Motor neuron (in vitro differentiated cells): ENCODE measurements around the gene SSBP3. TPM values are rescaled to one million over a fixed set of nuclear protein-coding genes. Genes with fewer than 3 reads are reported as not detected.
A peak's percentile ranks its signal among the peaks of the same experiment; 100 is the strongest.

Source experiments
- ATAC-seq, 8 experiments: fragments of 200-7000 bp; cut with Tn5 transposase; replicated peaks in 6 of 8; 2 replicates each; pipeline ENCODE4 v1.8.0; 2021; ENCODE audit warnings: mild to moderate bottlenecking in 8 of 8, moderate library complexity in 8 of 8
- H3K27ac ChIP-seq, 2 donors: fragments of 250-450 bp; sonication (Bioruptor Pico); 2 replicates each; pipeline ENCODE4 v1.9.0; 2021; ENCODE audit warnings: antibody characterized with exemption in 2 of 2, mild to moderate bottlenecking in 2 of 2, moderate library complexity in 1 of 2
- H3K4me1 ChIP-seq, 2 donors: fragments of 250-450 bp; sonication (Bioruptor Pico); replicated peaks in 1 of 2; 2 replicates each; pipeline ENCODE4 v1.6.1; 2021; ENCODE audit warnings: antibody characterized with exemption in 2 of 2, mild to moderate bottlenecking in 2 of 2, moderate library complexity in 1 of 2
- H3K4me3 ChIP-seq, 5 donors: fragments of 250-450 bp; sonication (Bioruptor Pico); 2 replicates each; pipeline ENCODE4 v1.9.0; 2021; ENCODE audit warnings: antibody characterized with exemption in 5 of 5, mild to moderate bottlenecking in 5 of 5, moderate library complexity in 4 of 5
- WGBS, 10 experiments: fragments of 450-650 bp; shearing (Covaris generic); methylation state at CpG; one replicate each; pipeline ENCODE4 v1.0.0; 2022; 5-methylcytosine and 5-hydroxymethylcytosine counted together
- in situ Hi-C, 9 experiments: fragments of 400-800 bp; cut with MboI; loops; one replicate each; pipeline ENCODE4 v1.15.0; 2021; ENCODE audit warnings: low sequenced_read_pairs in 9 of 9, low pct_unique_long_range_greater_than_20kb in 2 of 9; ENCODE audit not compliant: unreplicated experiment in 9 of 9
- total RNA-seq, 8 experiments: library from RNA; unstranded; fragments of 300-600 nt; gene quantifications; 2 replicates each; pipeline versions ENCODE4 v1.2.3 to v1.2.4, GENCODE V29; 2022

SSBP3 gene
- total RNA-seq, 8 experiments from 2014 or later, result 11.3 to 183 (median 60.4) TPM

DNA sequence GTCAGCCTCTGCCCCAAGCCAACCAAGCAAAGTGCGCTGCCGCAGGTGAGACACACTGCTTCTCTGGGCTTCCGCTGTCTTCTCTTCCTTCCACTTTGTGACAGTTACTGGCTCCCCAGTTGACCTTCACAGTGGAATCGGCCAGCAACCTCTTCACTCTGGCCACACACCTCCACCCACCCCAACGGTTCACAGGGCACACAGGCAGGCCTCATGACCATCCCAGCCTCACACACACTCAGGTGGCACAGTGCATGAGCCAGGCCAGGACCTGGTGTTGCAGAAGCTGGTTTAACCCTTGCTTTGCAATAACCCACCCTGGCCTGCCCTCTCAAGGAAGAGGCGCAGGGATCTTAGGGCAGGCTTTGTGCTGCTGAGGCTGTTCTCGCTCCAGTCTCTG, 69.2 kb downstream of the SSBP3 start:
- WGBS, 10 experiments, result 82 to 100% (median 97%) methylated on average over 1 to 5 of the region's 7 CpGs; no CpG with 5 or more reads in 3 of the 10 experiments
- Histone ChIP-seq H3K4me3 (no peak overlapping the region), H3K4me1 (peaks cover 64 to 74% of the 10 kb centered on the region in 2 donors), H3K27ac (peak overlapping the region in 1 of 2 donors; percentile 17)
- no peak for ATAC-seq
- in situ Hi-C loops, result no loop called here

DNA sequence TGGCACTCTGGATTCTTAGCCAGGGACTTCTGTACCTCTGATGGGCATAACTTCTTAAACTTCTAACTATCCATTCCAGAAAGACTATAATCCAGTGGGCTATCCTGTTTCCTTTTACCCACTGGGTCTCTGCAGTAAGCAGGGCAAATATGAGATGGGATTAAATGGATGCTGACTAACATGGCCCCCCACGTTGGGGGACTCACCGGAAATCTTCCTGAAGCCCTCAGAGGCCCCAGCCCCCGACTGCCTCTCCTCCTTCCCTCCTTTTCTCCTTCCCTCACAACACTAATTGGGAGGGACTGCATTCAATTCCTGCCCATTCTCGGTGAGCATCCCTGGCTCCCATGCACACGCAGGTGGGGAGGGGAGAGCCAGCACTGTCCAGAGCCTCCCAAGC, 70.1 kb downstream of the SSBP3 start:
- 0 to 100% (median 61%) methylated on average over 1 to 5 of the region's 5 CpGs; no CpG with 5 or more reads in 2 of the 10 experiments for WGBS, 10 experiments
- in situ Hi-C loops, result no loop called here
- H3K27ac ChIP-seq, result peak overlapping the region; percentile 59 to 79
- ATAC-seq, result no peak
- H3K4me1 ChIP-seq, result peaks cover 66 to 77% of the 10 kb centered on the region in 2 donors
- no peak overlapping the region for H3K4me3 ChIP-seq

DNA sequence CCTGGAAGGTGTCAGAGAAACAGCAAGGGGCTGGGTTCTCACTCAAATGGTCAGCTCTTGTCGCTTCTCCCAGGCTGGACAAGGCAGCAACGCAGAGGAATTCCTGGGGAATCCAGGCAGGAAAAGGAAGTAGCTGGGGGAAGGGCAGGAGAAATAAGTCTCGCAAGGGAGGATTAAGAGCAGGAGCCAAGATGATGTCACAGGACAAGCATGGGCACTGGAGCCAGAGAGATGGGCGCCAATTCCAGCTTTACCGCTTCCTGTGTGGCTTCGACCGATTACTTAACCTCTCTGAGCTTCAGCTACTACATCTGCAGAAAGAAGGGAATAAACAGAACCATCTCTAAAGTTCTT, 70.5 kb downstream of the SSBP3 start:
- Histone ChIP-seq H3K4me3 (no peak overlapping the region), H3K4me1 (peaks cover 69 to 81% of the 10 kb centered on the region in 2 donors), H3K27ac (peak overlapping the region; percentile 59 to 79)
- peak in 3 of 8 experiments; percentile 38 to 66 (median 64) for ATAC-seq
- WGBS, 10 experiments, result 10 to 100% (median 80%) methylated on average over 1 to 7 of the region's 7 CpGs; no CpG with 5 or more reads in 1 of the 10 experiments
- in situ Hi-C loops, result no loop called here

DNA sequence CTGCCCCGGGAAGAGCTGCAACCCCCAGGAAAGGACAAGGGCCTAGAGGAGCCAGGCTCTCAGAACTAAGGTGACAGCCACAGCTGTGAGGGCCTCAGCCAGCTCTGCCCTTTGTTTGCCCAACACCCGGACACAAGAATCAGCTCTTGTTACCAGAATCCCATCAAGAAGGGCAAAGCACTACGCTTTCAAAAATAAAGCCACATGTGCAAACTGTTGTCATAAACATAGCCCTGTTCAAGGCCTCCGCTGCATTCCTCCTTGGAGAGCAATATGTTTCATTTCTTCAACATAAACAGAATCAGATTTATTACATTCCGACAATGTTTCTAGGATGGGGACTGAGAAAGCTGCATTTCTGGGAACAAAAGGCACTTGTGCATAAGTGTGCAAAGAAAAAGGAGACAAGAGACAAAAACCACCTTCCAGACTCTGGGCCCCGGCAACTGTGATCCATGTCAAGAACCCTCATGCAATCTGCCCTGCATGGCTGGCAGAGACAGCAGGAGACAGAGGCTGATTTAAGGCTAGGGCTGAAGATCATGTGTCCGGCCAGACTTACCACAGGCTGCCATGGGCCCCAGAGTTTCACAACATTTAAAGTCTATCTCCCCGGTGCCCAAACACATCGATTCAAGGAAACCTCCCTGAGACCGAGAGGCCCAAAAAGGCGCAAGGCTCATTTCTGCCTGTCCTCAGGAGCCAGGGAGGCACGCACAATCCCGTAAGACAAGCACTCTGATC, 71.0 kb downstream of the SSBP3 start:
- 18 to 68% (median 34%) methylated on average over 2 to 11 of the region's 13 CpGs for WGBS, 10 experiments
- no peak overlapping the region for H3K4me3 ChIP-seq
- peak overlapping the region; percentile 59 to 79 for H3K27ac ChIP-seq
- in situ Hi-C loops, result no loop called here
- peak; percentile 27 to 87 (median 65) for ATAC-seq
- peaks cover 75 to 87% of the 10 kb centered on the region in 2 donors for H3K4me1 ChIP-seq

DNA sequence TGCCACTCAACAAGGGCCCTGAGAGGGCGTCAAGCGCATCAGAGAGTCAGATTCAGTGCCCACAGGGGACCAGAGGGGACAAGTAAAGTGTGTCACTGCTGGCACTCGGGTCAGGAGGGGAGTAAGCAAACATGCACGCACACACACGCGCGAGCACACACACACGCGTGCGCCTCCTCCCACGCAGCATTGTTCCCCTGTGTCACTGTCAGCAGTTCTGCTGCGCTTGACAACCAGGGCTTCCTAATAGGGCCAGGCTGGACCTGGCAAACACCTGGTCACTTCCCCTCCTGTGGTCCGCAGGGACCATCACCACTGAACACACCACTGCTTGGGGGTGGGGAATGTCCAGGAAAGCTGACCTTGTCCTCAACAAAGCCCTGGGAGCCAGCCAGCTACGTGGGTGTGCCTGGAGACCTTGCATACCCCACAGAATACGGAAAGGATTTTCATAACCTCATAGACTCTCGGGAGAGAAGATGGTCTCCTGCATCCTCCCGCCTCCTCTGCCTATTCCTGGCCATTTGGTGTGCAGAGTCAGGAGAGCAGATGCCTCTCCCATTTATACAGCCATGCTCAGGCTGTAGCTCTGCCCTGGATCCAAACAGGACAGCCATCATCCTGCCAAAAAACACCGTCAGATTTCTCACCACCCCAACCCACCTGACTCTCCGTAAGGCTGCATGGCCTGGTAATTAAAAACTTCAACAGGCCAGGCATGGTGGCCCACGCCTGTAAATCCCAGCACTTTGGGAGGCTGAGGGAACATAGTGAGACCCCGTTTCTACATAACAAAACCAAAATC, 73.2 kb downstream of the SSBP3 start:
- peak in 4 of 8 experiments; percentile 1 to 6 (median 4) for ATAC-seq

GRCh38 chr1:54331843-54332463, 74.2 kb downstream of the SSBP3 start:
- in situ Hi-C loops, result no loop called here
- Histone ChIP-seq H3K4me3 (no peak overlapping the region), H3K27ac (peak overlapping the region; percentile 67 to 94), H3K4me1 (peaks cover 98 to 100% of the 10 kb centered on the region in 2 donors)
- ATAC-seq, result no peak
- WGBS, 10 experiments, result 75 to 100% (median 87%) methylated on average over 1 to 3 of the region's 3 CpGs; no CpG with 5 or more reads in 4 of the 10 experiments

More for the DNA sequence above, 73.2 kb downstream of the SSBP3 start:
- Histone ChIP-seq H3K4me3 (no peak overlapping the region), H3K4me1 (peaks cover 94 to 95% of the 10 kb centered on the region in 2 donors), H3K27ac (peak overlapping the region; percentile 67 to 94)
- in situ Hi-C loops, result no loop called here
- WGBS, 10 experiments, result 10 to 90% (median 75%) methylated on average over 1 to 17 of the region's 21 CpGs; no CpG with 5 or more reads in 1 of the 10 experiments

DNA sequence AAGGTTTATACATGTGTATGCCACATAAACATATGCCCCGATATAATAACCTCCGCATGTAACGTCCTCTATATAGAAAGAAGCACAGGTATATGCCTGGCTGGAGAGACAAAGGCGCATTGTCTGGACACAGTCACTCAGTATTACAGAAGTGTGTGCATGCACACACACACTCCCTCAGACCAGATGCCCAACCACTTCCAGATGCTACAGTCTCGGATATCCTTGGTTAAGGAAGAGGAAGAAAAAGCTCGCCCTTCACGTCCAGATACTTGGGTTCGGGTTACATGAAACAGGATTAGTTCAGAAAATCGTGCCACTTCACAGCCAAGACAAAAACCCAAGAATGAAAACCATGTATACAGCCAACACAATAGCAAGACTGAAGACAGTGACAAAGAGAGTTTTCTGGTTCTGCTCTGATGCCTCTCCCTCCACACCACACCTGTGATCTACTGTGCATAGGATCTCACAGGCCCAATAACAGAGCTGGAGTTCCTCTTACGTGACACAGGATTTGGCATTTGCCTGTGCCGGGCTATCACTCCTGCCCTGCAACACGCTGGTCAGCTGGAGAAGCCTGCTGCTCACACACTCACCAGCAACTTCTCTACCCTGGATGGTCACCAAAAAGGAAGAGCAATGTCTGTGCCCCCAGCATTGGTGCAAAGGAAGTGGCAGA, 75.0 kb downstream of the SSBP3 start:
- ATAC-seq, result no peak
- Histone ChIP-seq H3K27ac (peak overlapping the region; percentile 90 to 94), H3K4me1 (peaks cover 98 to 100% of the 10 kb centered on the region in 2 donors), H3K4me3 (no peak overlapping the region)
- 20 to 100% (median 79%) methylated on average over 1 to 12 of the region's 12 CpGs; no CpG with 5 or more reads in 1 of the 10 experiments for WGBS, 10 experiments
- in situ Hi-C loops, result no loop called here

GRCh38 chr1:54329312-54330003, 76.7 kb downstream of the SSBP3 start:
- H3K4me1 ChIP-seq, result peaks cover 98 to 100% of the 10 kb centered on the region in 2 donors
- in situ Hi-C loops, result no loop called here
- peak overlapping the region; percentile 90 to 94 for H3K27ac ChIP-seq
- 0 to 100% (median 37%) methylated on average over 1 to 4 of the region's 5 CpGs; no CpG with 5 or more reads in 4 of the 10 experiments for WGBS, 10 experiments
- no peak overlapping the region for H3K4me3 ChIP-seq
- ATAC-seq, result peak in 5 of 8 experiments; percentile 14 to 29 (median 20)

GRCh38 chr1:54328066-54328636, 78.0 kb downstream of the SSBP3 start:
- peak overlapping the region; percentile 90 to 94 for H3K27ac ChIP-seq
- peaks cover 100% of the 10 kb centered on the region in 2 donors for H3K4me1 ChIP-seq
- in situ Hi-C loops, result no loop called here
- peak overlapping the region in 3 of 5 donors; percentile 1 to 6 (median 3) for H3K4me3 ChIP-seq
- WGBS, 10 experiments, result 20 to 80% (median 60%) methylated on average over 1 to 12 of the region's 12 CpGs; no CpG with 5 or more reads in 3 of the 10 experiments
- ATAC-seq, result peak in 7 of 8 experiments; percentile 6 to 72 (median 70)

DNA sequence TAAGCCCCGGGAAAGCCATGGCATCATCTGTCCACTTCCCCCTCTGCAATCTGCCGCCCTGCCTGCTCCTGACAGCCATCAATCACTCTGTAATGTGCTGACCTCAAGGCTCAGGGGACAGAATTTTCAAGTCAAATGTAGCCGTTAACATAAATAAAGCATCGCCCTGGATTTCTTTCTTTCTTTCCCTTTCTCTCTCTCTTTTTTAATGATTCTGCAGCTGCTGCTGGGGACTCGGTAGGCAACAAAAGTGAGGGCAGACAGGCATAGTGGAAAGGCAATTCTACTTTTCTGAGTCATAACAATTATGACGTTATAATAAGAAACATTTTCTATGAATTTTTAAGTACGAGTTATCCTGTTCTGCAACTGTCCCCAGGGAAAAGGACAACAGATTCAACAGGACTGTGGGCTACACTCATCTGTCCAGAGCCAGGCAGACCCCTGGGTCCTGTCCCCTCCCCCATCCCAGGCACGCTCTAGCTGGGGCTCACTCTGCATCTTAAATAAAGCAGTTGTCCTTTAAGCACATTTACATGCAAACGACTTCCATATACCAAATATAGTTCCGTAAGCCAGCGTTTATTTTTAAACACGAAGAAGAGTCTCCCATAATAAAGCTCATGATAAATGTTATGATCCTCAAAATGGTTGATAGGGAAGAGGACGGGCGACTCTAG, 78.7 kb downstream of the SSBP3 start:
- ATAC-seq, result peak; percentile 51 to 84 (median 70)
- 0 to 47% (median 4%) methylated on average over 2 to 10 of the region's 14 CpGs; no CpG with 5 or more reads in 2 of the 10 experiments for WGBS, 10 experiments
- in situ Hi-C loops, result no loop called here
- Histone ChIP-seq H3K27ac (peak overlapping the region; percentile 90 to 94), H3K4me1 (peaks cover 100% of the 10 kb centered on the region in 2 donors), H3K4me3 (peak overlapping the region in 3 of 5 donors; percentile 1 to 6 (median 3))
